ENCODE measurements around the gene DNAJC8.

DNA sequence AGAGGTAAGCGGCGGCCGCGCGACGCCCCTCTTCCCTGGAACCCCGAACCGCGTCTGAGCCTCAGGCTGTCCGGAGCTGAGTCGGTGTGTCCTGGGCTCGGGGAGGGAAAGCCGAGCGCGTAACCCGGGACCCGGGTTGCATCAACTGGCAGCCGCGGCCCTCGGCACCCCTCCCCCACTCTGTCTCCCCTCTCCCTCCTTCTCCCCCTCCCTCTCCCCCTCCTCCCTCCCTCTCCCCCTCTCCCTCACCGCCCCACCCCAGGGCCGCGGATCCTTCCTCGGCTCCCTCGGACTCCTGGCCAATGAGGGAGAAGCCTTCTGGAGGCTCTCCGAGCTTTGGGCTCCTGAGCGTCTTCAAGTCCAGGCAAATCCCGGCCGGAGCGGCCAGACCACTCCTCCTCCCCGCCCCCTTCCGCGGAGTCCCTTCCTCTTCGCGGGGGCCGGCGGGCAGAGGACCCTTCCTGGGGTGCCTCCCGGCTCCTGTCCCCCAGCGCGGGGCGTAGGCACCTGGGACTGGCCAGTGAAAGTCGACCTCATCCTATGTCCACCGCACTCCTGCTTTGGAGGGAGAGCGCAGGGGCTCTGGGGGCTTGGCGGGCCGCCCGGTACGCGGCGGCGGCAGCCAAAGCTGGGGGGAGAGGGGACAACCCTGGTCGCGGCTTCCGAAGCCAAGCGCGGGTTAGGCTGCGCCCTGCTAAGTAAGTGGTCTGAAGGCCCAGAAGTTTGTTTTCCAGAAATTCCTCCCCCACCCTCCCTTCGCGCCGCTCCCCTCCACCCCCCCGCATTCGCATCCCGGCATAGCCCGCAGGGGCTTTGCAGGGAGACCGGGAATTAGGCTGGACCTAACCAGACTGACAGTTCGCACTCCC, 27.3 kb upstream of the DNAJC8 start:
- TF ChIP-seq, protein P1, sequence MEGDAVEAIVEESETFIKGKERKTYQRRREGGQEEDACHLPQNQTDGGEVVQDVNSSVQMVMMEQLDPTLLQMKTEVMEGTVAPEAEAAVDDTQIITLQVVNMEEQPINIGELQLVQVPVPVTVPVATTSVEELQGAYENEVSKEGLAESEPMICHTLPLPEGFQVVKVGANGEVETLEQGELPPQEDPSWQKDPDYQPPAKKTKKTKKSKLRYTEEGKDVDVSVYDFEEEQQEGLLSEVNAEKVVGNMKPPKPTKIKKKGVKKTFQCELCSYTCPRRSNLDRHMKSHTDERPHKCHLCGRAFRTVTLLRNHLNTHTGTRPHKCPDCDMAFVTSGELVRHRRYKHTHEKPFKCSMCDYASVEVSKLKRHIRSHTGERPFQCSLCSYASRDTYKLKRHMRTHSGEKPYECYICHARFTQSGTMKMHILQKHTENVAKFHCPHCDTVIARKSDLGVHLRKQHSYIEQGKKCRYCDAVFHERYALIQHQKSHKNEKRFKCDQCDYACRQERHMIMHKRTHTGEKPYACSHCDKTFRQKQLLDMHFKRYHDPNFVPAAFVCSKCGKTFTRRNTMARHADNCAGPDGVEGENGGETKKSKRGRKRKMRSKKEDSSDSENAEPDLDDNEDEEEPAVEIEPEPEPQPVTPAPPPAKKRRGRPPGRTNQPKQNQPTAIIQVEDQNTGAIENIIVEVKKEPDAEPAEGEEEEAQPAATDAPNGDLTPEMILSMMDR (IDR thresholded peaks at IDR 0.05) = no peak
- no peak for TF ChIP-seq POLR2A (IDR thresholded peaks at IDR 0.05)
